NCI-H1417 treated with DMSO at 0.1 percent for 48 hours (cell line): ENCODE measurements around the gene ZNF70.

Source experiments
- DNase-seq: peaks from one replicate; lab custom pipeline; 2025; lab: John Stamatoyannopoulos, UW

ZNF70 gene

GRCh38 chr22:23779083-23779482 lies 28.2 kb upstream of the ZNF70 start:
- DNase-seq, result no peak

DNA sequence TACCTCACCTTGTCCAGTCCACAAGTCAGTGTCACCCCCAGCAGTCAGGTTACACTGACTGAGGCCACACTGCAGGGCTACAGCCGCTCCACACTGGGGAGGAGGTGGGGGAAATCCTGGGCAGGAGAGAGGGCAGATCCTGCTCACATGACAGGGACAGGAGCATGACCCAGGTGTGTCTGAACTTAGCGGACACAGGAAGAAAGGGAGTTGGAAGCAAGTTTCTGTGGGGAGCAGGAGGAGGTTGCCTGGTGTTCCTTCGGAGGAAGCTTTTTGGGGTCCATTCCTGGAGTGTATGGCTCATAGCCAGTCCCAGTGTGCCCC lies 27.6 kb upstream of the ZNF70 start:
- no peak for DNase-seq

DNA sequence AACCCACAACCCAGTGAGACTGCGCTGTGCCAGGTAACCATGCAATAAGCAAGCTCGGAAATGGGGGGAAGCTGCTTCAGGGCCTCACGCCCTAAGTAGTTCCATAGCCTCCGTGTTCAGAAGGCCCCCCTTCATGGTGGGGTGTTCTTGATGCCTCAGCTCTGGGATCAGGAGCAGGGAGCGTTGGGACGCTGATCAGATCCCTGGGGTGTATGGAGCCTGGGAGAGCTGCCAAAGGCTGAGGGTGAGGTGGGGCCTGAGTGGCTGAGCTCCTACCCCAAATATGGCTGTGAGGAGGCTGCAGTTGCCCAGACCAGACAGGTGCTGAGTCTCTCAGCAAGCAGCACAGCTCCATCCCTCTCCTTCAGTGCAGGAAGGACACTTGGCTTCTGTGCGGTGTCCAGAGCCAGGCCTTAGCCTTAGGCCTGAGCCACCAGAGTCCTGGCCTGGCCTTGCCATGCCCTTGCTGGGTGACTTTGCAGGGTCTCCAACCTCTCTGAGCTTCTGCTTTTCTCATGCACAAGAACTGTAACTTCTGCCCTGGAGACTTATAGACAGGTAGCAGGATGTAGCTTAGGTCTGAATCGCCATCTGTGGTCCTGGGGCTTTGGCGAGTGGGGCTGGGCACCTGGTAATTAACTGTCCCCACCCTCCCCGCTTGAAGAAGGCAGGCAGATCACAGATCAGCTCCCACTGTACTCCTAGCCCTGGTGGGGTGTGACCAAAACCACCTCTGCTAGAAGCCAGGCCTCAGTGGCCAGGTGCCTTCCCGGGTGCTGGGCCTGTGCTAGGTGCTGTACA lies 27.1 kb upstream of the ZNF70 start:
- no peak for DNase-seq

GRCh38 chr22:23775779-23776375 lies 25.0 kb upstream of the ZNF70 start:
- no peak for DNase-seq

DNA sequence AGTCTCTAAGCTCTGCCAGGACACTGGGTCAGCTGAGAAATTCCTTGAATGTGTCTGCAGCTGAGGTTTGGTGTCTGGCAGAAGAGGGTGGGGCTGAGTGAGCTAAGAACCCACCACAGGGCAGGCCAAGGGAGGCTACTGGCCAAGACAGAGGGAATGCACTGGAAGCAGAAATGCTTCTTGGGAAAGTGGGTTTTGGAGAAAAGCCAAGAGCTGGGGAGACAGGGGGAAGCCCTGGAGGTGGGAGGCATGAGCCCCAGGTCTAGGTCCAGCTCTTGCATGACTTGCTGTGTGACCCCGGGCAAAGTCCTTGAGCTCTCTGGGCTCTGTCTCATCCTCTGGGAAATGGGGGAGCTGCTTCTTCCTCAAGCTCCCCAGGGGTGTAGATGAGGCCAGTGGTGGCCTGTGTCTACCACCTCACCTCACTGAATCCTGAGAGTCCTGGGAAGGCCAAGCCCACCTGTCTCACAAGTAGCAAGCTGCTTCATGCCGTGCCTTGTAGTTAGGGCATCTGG lies 24.1 kb upstream of the ZNF70 start:
- DNase-seq, result no peak

GRCh38 chr22:23774114-23774921 lies 23.4 kb upstream of the ZNF70 start:
- DNase-seq, result no peak

- DNase-seq, result no peak
Measured at GRCh38 chr22:23773483-23774113, 22.7 kb upstream of the ZNF70 start.

DNA sequence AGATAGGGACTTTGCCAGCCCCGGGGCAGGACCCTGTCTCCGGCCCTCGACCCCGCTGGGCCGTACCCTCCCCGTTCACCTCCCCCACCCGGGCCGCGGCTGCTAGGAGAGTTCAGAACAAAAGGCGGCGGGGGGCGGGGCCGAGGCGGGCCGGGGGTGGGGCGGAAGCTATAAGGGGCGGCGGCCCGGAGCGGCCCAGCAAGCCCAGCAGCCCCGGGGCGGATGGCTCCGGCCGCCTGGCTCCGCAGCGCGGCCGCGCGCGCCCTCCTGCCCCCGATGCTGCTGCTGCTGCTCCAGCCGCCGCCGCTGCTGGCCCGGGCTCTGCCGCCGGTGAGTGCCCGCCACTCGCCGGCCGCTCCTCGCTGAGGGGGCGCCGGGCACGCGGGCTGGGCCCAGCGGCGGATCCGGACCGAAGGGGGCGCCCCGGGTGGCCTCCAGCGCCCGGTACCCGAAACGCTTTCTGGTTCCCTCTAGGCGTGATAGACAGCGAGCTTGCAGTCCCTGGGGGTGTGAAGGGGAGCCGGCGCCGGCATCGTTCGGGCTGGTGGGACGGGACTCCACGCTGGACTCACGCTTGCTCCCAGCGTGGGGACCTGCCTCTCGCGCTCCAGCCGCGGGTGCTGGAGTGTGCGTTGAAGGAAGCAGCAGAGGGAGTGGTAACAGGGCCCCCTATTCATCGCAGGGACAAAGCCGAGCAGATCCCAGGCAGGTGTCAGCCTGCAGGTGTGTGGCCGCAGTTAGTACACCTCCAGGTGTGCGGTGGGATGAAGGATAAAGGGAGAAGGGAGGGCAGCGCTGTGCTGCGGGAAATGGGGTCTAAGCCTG lies 21.9 kb upstream of the ZNF70 start, which contains the start of gene MMP11:
MMP11 (plus strand) TSS at position 201 of the 825 bp plus-strand sequence; CDS start at position 223, 22 bp downstream.
- DNase-seq, result no peak

GRCh38 chr22:23772315-23772648 lies 21.4 kb upstream of the ZNF70 start:
- DNase-seq, result no peak

DNA sequence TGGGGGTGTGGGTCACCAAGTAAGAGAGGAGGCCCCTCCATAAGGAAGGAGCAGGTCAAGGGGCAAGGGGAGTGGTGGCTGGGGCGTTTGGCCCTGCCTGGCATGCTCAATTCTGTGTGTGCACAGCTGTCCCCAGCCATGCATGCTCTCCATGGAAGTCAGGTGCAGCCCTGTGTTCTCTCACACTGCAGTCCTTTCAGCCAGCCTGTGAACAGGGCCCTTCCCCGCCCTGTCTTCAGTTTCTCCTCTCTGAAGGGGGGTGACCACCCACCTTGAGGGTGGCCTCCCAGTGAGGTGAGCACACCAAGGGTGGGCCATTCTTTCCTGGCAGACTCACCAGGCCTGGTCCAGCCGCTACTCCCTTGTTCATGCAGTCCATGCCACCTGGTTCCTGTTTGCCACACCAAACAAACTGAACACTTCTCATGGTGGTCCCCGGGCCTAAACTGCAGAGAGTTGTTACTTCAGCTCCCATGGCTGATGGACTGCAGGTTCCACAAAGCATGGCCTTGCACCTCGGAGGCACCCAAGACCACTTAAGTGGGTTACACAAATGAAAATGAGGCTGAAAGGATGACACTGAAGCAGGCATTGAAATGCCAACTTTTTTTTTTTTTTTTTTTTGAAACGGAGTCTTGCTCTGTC lies 18.5 kb upstream of the ZNF70 start:
- DNase-seq, result no peak

GRCh38 chr22:23767673-23768548 lies 17.0 kb upstream of the ZNF70 start, which contains the start of gene CHCHD10:
TSS of gene CHCHD10 (minus strand) at chr22:23767972. CDS start at chr22:23767874, 98 bp downstream.
- DNase-seq, result no peak

GRCh38 chr22:23767303-23767672 lies 16.4 kb upstream of the ZNF70 start:
- no peak for DNase-seq

DNA sequence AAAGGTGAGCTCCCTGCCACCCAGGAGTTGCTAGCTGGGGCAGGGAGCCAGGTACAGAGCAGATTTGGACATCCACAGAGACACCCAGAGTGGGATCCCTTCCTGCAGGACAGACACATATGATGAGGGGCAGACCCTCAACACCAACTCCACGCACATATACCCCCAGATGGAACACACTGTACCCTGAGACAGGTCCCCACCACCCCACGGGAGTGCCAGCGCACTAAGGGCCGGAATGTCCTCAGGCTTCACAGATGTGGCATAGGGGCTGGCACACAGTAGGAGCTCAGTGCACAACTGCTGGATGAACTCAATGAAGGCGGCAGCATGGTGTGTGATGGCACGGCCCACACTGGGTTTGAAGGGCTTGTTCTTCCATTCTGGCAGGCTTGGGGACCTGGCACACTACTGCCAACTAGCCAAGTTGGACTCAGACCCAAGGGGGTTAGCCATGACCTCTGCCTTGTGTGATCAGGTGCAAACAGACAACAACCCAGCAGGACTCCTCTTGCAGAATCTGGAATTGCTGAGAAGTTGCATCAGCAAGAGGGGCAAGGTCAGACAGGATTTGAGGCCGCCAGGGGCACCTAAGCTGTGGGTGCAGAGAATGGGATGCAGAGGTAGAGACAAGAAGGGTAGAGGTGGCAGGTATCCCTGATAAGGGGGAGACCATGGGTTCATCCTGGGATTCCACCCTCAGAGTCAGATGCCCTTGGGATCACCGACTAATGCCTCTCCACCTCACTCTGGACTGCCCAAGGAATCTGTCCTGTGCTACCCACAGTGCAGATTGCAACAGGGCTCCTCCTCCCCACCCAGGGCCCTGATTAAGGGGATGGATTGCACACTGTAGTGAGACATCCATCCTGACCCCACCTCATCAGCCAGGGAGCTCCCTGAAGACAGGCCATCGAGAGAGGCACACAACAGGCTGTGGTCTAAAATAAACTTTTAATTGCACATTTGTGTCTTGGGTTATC lies 14.3 kb upstream of the ZNF70 start:
- no peak for DNase-seq

GRCh38 chr22:23763954-23764353 lies 13.0 kb upstream of the ZNF70 start:
- no peak for DNase-seq

DNA sequence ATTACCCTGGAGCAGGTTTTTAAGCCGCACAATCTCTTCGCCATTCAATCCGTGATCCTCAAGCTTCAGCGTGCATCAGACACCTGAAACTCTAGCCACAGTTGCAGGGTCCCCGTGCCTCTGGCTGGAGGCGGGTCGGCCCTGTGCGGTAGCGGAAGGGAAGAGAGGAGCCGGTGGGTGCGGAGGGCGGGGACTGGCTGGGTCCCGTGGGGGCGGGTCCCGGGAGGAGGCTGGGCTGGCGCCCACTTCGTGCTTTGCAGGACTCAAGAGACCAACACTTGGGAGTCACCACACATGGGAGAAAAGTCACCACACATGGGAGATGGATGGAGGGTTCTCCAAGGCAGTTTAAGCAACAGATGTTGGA lies 12.7 kb upstream of the ZNF70 start:
- no peak for DNase-seq

DNA sequence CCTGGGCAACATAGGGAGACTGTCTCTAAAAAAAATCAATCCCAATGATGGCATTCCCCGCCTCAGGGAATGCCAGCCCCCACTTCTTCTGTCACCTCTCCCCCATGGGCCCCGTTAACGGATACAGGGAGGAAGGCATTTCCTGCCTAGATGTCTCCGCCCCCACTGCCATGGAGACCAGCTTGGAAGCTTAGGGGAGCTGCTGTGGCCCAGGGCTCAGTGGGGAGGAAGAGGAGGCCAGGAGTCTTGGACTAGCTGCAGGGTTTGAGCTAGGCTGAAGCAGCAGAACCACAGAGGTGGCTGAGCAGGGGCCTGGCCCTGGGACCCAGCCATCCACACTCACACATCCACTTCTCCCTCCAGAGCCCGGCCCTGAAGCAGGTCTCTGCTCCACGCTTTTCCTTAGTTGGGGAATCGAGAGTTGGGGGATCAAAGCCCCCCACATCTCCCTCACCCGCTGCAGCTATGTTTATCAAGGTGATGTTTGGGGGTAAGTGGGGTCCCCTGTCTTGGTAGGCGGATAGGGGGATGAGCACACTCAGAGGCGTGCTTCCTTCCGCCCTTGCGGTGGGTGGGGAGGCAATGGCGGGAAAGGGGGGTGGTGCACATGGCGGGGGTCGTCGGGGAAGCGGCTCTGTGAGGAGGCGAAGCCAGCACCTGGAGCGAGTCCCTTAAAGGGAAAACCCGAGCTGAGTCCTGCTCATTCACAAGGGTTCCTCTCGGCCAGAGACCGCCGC lies 12.1 kb upstream of the ZNF70 start, which contains the start of gene C22orf15:
C22orf15 (plus strand) TSS at position 149 of the 737 bp plus-strand sequence; CDS start at position 466, 317 bp downstream.
- DNase-seq, result no peak

GRCh38 chr22:23760056-23760455 lies 9.1 kb upstream of the ZNF70 start:
- no peak for DNase-seq

DNA sequence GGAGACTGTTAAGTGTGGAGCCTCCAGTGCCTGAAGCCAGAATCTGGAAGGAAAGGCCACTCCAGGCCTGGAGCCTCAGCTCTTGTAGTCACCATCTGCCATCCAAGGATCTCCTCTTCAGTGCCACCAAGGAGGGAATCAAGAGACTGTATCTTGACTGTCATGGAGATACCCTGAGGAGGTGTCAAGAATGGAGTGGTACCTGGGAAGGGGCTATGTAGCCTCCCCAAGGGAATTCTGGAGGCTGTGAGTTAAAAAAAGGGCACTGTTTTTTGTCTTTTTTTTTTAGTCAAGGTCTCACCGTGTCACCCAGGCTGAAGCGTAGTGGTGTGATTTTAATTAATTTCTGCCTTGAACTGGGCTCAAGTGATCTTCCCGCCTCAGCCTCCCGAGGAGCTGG lies 8.7 kb upstream of the ZNF70 start:
- DNase-seq, result no peak
